ENCODE data around the gene CHCHD1.

The CHCHD1 gene

GRCh38 chr10:73761781-73762180 is 20.1 kb upstream of the CHCHD1 start:
- Histone ChIP-seq H3K36me3 (ENCODE audit: insufficient read depth, low read length) (peaks cover 80% of the 10 kb centered on the region), H3F3A (ENCODE audit: low read depth) (no peaks in the 10 kb centered on the region)

GRCh38 chr10:73762915-73763314 is 18.9 kb upstream of the CHCHD1 start:
- Histone ChIP-seq H3K27me3 (ENCODE audit: insufficient read depth, low read length, poor library complexity, severe bottlenecking) (no peaks in the 10 kb centered on the region), H3K4me2 (ENCODE audit: low read depth, low read length, poor library complexity, severe bottlenecking) (no peak overlapping the region), H2AFZ (ENCODE audit: low read length) (no peak overlapping the region), H3K79me2 (ENCODE audit: insufficient read depth, low read length) (no peaks in the 10 kb centered on the region), H3K9me2 (replicated peaks; ENCODE audit: low read depth, low read length) (no peaks in the 10 kb centered on the region), H3K4me3 (ENCODE audit: low read length, poor library complexity, severe bottlenecking) (no peak overlapping the region), H3K9me3 (ENCODE audit: insufficient read depth, low read depth, low read length) (no peaks in the 10 kb centered on the region), H3K9ac (ENCODE audit: low read depth, low read length, poor library complexity, severe bottlenecking) (no peak overlapping the region), H3F3A (ENCODE audit: low read depth) (no peaks in the 10 kb centered on the region), H4K20me1 (ENCODE audit: insufficient read depth, low read length, poor library complexity, severe bottlenecking) (no peaks in the 10 kb centered on the region), H3K36me3 (ENCODE audit: insufficient read depth, low read length) (peaks cover 90% of the 10 kb centered on the region), H3K4me1 (ENCODE audit: insufficient read depth, low read length, poor library complexity, severe bottlenecking) (no peaks in the 10 kb centered on the region)
- TF ChIP-seq EZH2phosphoT487 (IDR thresholded peaks at IDR 0.05; ENCODE audit: borderline replicate concordance) (no peak), CTCF (conservative IDR thresholded peaks at IDR 0.05; ENCODE audit: low read length) (no peak)

More at GRCh38 chr10:73761781-73762180, 20.1 kb upstream of the CHCHD1 start:
- H3K79me2 ChIP-seq (ENCODE audit: insufficient read depth, low read length): peaks cover 7% of the 10 kb centered on the region; the same call in 1 of the 2 replicates
- no peak overlapping the region for H2AFZ ChIP-seq (ENCODE audit: low read length)
- H4K20me1 ChIP-seq (ENCODE audit: insufficient read depth, low read length, poor library complexity, severe bottlenecking): no peaks in the 10 kb centered on the region
- TF ChIP-seq CTCF (conservative IDR thresholded peaks at IDR 0.05; ENCODE audit: low read length) (no peak), EZH2phosphoT487 (IDR thresholded peaks at IDR 0.05; ENCODE audit: borderline replicate concordance) (no peak)
- H3K9me2 ChIP-seq (replicated peaks; ENCODE audit: low read depth, low read length): no peaks in the 10 kb centered on the region
- H3K9me3 ChIP-seq (ENCODE audit: insufficient read depth, low read depth, low read length): no peaks in the 10 kb centered on the region
- no peaks in the 10 kb centered on the region for H3K4me1 ChIP-seq (ENCODE audit: insufficient read depth, low read length, poor library complexity, severe bottlenecking)
- H3K9ac ChIP-seq (ENCODE audit: low read depth, low read length, poor library complexity, severe bottlenecking): no peak overlapping the region
- no peaks in the 10 kb centered on the region for H3K27me3 ChIP-seq (ENCODE audit: insufficient read depth, low read length, poor library complexity, severe bottlenecking)
- H3K4me3 ChIP-seq (ENCODE audit: low read length, poor library complexity, severe bottlenecking): no peak overlapping the region
- no peak overlapping the region for H3K4me2 ChIP-seq (ENCODE audit: low read depth, low read length, poor library complexity, severe bottlenecking)

GRCh38 chr10:73763343-73763742 is 18.5 kb upstream of the CHCHD1 start:
- H3K9ac ChIP-seq (ENCODE audit: low read depth, low read length, poor library complexity, severe bottlenecking): no peak overlapping the region
- peaks cover 93% of the 10 kb centered on the region for H3K36me3 ChIP-seq (ENCODE audit: insufficient read depth, low read length)

More at GRCh38 chr10:73763343-73763742, 18.5 kb upstream of the CHCHD1 start:
- H4K20me1 ChIP-seq (ENCODE audit: insufficient read depth, low read length, poor library complexity, severe bottlenecking): no peaks in the 10 kb centered on the region
- H3K27me3 ChIP-seq (ENCODE audit: insufficient read depth, low read length, poor library complexity, severe bottlenecking): no peaks in the 10 kb centered on the region
- TF ChIP-seq CTCF (conservative IDR thresholded peaks at IDR 0.05; ENCODE audit: low read length) (no peak), EZH2phosphoT487 (IDR thresholded peaks at IDR 0.05; ENCODE audit: borderline replicate concordance) (no peak)
- H2AFZ ChIP-seq (ENCODE audit: low read length): no peak overlapping the region
- H3K4me3 ChIP-seq (ENCODE audit: low read length, poor library complexity, severe bottlenecking): no peak overlapping the region
- H3K4me2 ChIP-seq (ENCODE audit: low read depth, low read length, poor library complexity, severe bottlenecking): no peak overlapping the region
- H3K9me3 ChIP-seq (ENCODE audit: insufficient read depth, low read depth, low read length): no peaks in the 10 kb centered on the region
- no peaks in the 10 kb centered on the region for H3K4me1 ChIP-seq (ENCODE audit: insufficient read depth, low read length, poor library complexity, severe bottlenecking)
- no peaks in the 10 kb centered on the region for H3F3A ChIP-seq (ENCODE audit: low read depth)
- H3K79me2 ChIP-seq (ENCODE audit: insufficient read depth, low read length): no peaks in the 10 kb centered on the region
- no peaks in the 10 kb centered on the region for H3K9me2 ChIP-seq (replicated peaks; ENCODE audit: low read depth, low read length)

Data from Loucy (cell line).